Lung microvascular endothelial cell (primary cell): ENCODE measurements around the gene WDR45B. TPM values are rescaled to one million over a fixed set of nuclear protein-coding genes. Genes with fewer than 3 reads are reported as not detected.

Experiments used
- DNase-seq, 2 donors: peaks; one replicate each; pipeline versions ENCODE4 v3.0.0 to v3.0.0-alpha.2; 2010; ENCODE audit warnings: low read depth in 2 of 2
- total RNA-seq: library from RNA; depleted of rRNA; stranded (reverse); fragments of >200 nt; gene quantifications from 2 replicates; pipeline ENCODE4 v1.2.1, GENCODE V29; 2014

Gene WDR45B
- total RNA-seq, 1 donor from 2014 or later, result 69.8 TPM

DNA sequence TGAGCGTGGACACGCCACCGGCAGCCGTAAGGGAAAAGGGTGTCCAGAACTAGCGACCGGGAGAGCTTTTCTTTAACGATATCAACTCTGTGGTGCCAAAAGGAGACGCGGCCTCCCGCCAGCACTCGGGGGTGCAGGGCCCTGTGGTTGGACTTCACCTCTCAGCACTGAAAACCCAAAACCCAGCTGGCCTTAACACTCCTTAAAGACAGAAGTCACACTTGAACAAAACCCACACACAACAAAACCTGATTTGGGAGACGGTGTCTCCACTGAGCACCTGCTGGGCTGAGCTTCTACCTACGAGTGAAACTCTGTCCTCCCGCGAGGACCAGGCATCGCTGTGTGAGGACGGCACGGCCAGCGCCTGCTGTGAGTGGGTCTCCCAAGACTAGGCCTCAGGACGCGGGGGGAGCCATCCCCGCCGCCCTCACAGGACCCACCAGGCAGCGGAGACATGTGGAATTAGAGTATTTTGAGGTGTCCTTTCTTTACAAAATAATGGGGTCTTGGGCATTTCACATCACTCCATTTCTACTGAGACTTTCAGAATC, 46.7 kb downstream of the WDR45B start:
- no peak for DNase-seq

DNA sequence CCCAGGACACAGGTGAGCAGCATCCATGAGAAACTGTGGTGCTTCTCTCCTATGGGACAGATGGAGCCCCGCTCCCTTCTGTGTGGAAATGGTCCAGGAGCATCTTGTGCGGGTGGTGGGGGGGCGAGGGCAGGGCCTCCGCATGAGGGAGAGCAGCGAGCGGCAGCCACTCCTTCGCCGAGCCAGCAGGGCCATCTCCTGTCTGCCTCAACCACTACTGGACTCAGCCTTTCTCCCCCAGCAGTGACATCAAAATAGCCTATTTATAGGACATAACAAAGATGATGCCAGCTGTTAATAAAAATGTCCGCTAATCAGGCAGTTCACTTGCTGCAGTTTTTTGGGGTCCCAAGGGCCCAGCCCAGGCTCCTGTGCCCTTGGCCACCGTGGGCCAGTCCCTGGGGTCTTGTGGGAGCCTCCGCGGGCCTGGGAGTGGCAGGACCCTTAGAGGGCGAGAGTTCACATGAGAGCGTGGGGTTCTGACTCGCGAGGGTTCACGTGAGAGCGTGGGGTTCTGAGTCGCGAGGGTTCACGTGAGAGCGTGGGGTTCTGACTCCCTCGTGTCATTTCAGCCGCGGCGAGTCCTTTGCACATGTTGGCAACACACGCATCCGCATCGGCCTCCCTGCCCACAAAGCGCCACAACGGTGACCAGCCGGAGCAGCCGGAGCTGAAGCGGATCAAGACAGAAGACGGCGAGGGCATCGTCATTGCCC, 47.4 kb downstream of the WDR45B start:
- DNase-seq, result no peak

DNA sequence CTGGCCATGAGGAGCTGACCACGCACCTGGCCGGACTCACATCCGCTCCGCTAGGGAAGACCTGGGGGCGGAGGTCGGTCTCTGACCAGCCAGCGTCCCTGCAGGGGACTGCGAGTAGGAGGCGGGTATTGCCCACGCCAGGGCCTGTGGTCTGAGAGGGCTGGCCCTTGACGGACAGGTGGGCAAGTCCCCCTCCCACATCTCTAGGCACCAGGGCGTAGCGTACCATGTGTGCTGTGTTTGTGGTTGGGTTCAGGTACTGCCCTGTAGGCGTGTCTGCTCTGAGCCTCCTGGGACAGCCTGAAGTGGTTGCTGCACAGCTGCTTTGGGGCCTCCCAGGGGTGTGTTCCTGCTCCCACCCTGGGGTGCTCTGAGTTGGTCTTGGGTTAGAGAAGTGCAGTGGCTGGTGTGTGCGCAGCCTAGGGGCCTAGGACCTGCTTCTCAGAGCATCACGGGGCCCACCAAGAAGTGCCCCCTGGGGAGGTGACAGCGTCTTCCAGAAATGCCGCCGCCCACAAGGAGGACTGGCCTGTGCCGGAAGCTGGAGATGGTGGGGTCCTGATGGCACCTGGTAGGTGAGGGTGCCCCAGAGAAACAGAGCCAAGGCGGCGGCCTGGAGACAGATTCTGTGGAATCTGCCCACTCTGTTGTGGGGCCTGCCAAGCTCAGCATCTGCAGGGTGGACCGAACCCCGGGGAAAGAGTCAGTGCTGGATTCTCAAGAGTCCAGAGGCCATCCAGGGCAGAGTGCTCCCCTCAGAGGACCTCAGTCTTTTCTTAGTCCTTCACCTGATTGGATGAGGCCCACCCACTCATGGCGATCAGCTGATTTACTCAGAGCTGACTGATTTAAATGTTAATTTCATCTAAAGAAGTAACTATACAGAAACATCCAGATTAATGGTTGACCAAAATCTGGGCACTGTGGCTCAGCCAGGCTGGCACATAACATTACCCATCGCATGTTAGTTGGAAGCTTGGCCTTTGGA, 48.3 kb downstream of the WDR45B start:
- no peak for DNase-seq

DNA sequence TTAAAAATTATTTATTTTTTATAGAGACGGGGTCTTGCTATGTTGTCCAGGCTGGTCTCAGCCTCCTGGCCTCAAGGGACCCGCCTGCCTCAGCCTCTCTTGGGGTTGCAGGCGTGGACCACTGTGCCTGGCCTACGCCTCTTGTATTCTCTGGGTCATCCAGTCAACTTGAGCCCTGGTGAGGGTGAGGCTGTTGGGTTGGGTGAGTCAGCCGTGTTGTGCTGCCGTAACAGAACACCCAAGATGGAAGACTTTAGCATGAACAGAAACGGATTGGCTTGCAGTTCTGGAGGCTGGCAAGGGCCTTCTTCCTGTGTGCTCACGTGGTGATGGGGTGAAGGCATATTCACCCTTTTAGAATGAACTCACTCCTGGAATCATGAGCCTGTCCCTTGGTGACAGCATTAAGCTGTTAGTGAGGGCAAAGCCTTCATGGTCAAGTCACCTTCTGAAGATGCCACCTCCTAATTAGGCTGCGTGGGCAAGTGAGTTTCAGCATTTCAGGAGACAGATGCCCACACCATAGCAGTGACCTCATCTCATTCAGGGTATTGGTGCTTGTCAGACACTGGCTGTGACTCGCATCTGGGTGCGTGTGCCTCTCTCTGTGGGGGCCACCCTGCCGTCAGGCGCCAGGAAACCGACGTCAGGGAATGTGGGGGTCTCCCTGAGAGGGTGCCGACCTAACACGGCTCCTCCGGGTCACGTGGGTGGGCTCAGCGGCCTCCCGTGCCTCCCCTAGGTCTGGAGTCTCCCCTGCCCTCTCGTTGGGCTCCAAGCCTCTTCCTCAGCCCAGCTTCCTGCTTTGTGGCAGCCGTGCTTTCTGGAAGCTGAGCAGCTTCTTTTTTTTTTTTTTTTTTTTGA, 49.8 kb downstream of the WDR45B start:
- DNase-seq, result peak in 1 of 2 donors; percentile 64

DNA sequence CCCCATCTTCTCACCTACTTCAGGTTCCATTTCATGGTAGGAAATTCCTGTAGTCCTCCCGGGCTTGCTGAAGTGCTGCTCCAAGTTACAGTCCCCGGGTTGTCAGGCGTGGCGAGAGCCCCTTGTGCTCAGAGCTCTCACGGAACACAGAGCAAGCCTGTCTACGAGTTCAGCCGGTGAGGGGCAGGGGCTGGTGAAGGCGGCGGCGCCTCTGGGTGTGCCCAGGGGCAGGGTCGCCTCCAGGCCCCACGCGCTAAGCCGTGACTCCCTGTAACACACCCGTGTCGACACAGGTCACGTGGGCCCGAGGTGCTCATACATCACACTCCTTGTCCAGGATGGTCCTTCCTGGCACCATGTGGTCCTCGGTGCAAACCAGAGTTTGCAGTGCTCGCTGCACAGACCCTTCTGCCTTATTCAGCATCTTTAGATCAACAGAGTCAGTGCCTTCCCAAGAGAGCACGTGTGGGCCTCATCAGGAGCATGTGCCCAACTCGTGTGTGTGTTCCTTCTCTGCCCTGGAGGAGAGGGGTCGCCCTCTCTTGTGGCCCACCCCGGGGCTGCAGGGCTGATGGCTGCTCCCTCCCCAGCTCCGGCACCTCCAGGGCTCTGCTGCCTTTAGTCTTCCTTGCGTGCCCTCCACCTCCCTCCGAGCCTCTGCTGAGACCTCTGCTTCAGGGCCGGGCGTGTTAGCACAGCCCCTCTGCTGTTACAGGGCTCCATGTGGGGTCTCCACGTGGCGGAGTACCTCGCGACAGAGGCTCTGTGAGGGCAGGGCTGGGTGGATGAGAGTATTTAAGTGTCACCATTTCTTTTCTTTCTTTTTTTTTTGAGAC, 51.2 kb downstream of the WDR45B start:
- no peak for DNase-seq

DNA sequence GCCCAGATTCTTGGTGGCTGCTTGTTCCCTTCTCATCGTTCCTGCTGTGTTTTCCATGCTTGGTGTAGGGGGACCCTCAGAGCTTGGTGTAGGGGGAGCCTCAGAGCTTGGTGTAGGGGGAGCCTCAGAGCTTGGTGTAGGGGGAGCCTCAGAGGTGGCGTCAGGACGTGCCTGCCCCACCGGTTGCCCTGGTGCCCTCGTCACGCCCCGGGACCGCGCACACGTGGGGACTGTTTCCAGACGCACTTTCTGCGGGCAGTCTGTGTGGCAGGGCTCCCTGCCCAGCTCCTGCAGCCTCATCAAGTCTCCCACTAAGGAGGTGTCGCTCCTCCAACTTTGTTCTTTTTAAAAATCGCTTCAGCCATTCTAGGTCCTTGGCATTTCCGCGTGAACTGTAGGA, 51.9 kb downstream of the WDR45B start:
- DNase-seq, result no peak

DNA sequence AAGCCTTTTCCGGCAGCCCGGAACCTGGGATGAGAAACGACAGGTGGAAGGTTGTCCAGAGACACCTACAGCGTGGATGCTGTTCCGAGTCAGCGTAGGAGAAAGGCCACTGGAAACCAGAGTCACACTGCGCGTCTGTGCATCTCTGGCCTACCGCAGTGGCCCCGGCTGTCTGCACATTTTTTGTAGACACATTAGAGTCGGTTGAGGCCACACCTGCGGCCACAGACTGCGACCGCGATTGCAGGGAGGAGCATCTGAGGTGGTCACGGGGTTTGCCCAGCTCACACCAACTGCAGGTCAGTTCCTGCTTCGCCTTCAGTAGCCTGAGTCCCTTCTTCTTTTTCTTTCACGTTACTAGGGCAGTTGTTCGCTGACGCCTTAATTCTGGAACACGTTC, 52.4 kb downstream of the WDR45B start:
- no peak for DNase-seq

DNA sequence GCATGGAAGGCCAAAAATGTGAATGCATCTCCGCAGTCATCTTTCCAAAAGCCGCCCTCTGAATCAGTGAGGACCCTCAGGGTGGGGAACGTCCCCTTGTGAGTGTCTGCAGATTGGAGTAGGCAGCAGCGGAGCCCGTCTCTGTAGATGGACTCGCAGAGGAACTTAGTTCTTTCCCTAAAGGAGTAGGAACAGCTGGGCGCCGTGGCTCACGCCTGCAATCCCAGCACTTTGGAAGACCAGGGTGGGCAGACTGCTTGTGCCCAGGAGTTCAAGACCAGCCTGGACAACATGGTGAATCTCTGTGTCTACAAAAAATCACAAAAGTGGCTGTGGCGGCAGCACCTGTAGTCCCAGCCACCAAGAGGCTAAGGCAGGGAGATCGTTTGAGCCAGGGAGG, 53.7 kb downstream of the WDR45B start:
- DNase-seq, result no peak

DNA sequence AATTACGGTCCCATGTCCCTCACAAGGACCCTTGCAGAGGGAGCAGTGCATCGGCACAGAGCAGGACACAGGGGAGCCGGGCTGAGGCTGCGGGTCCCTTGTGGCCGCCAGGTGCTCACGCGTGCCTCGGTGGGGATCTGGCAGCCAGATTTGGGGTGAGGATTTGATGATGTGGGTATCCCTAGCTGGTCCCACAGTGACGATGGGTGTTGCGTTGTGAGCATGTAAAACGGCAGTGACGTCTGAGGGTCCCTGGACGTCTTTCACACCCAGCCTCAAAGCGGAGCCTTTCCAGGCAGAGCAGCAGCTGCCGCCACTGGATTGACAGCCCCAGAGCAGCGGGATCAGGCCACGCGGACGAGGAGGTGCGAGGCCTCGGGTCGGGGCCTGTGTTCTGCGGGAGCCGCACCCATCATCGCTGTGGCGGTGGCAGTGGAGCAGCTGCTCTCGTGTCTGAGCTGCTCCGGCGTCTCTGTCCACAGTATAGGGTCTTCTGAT, 54.6 kb downstream of the WDR45B start:
- no peak for DNase-seq

DNA sequence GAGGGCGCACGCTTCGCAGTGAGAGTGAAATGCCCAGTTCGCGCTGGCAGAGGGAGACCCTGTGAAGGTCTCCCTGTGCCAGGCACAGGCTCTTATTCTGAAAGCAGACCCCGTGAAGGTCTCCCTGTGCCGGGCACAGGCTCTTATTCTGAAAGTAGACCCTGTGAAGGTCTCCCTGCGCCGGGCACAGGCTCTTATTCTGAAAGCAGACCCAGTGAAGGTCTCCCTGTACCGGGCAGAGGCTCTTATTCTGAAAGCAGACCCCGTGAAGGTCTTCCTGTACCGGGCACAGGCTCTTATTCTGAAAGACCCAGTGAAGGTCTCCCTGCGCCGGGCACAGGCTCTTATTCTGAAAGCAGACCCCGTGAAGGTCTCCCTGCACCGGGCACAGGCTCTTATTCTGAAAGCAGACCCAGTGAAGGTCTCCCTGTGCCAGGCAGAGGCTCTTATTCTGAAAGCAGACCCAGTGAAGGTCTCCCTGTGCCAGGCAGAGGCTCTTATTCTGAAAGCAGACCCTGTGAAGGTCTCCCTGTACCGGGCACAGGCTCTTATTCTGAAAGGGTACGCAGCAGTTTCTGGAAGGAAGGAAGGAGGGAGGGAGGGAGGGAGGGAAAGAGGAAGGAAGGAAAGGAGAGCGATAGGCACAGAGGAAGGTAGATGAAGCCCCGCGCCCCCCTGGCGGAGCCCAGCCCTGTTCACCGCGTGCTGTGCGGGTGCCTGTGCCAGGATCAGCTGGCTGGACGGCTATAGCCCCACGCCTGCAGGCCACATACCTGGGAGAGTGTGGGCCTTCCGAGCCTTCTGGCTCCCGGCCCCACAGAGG, 55.3 kb downstream of the WDR45B start:
- peak; percentile 61 to 70 for DNase-seq

DNA sequence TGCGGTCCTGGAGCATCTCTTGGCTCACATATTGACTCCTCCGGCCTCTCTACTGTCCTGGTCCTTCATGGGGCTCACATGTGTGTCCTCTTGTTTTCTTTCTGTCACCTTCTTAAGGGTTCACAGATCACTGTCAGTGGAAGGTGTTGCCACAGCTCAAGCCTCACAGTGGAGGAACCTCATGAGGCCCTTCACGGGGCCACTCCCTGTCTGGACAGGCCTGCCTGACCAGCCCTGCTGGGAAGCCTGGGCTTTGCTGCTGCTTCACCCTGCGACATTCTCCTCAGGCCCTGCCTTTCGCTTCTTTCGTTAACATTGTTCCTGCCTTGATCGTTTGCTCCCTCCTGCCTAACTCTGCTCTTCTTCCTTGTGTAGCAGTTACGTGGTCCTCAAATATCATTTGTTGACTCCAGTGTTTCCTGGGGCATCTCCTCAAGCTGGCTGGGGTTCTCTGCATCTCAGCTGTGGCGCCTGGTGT, 55.9 kb downstream of the WDR45B start:
- no peak for DNase-seq

DNA sequence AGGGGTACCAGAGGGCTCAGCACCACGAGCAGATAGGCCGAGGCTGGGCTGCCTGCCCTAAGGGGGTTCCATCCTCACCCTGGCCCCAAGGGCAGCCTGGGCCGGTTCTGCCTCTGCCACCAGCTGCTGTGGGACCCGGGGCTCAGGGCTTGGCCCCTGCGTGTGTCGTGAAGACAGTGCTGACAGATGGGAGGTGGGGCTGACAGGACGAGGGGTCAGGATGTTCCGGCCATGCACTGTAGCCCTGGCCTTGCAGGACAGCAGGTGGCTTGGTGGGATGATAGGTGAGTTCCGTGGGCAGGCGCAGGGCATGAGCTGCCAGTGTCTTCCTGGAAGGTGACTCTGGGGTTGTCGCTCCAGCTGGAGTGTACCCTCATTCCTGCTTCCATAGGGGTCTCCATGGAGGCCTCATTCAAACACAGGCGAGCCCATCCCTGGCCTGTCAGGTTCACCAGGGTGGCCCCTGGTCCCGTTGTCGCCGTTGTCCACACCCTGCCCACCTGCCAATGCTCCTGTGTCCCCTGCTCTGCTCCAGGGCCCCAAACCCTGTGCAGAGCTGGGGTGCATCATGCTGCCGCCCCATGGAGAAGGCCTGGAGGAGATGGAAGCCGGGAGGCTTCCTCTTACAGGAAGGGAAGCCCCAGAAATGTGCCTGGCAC, 57.2 kb downstream of the WDR45B start:
- DNase-seq, result peak in 1 of 2 donors; percentile 57

DNA sequence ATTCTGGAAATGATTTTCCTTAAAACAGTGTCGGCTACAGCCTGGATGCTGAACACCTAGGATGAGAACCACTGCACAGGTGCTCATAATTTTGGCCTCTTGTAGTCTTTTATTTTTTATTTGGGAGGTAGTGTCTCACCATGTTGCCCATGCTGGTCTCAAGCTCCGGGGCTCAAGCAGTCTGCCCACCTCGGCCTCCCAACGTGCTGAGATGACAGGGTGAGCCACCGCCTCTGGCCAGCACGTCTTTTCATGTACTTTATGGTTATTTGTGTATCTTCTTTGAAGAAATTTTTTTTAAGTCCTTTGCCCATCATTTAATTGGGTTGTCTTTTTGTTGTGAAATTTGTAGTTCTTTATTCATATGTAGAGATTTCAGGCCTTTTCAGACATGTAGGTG, 58.0 kb downstream of the WDR45B start:
- DNase-seq, result no peak

DNA sequence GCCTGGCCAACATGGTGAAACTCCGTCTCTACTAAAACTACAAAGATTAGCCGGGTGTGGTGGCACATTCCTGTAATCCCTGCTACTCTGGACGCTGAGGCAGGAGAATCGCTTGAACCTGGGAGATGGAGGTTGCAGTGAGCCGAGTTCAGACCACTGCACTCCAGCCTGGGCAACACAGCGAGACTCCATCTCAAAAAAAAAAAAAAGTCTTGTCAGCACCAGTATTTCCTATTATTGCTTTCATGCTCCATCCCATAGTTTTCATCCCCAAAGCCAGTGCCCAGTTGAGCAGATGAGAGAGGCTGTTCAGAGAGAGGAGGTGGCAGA, 58.4 kb downstream of the WDR45B start:
- no peak for DNase-seq

DNA sequence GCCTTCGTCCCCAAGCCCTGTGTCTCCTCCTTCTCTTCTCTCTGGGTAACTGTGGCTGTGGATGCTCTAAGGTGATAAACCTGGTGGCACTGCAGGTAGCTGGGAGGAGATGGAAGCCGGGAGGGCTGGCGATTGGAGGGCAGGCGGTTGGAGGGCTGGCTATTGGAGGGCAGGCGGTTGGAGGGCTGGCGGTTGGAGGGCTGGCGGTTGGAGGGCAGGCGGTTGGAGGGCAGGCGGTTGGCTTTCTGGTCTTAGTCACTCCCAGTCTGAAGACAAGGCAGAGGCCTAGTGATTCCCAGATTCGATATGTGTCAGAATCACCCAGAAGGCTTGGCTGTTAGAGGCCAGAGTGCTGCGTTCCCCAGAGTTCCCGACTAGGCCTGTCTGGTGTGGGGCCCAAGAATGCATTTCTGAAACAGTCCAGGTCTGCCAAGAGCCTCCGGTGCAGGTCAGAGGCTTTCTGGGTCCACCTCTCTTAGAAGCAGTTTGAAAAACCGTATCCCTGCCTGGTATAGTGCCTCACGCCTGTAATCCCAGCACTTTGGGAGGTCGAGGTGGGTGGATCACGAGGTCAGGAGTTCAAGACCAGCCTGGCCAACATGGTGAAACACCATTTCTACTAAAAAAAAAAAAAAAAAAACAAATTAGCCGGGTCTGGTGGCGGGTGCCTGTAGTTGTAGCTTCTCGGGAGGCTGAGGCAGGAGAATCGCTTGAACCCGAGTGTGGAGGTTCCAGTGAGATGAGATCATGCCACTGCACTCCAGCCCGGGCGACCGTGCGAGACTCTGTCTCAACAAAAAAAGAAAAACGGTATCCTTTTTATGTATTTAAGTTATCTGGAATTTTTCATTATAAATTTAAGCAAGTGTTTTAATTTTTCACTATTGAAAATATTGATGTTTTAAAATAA, 59.7 kb downstream of the WDR45B start:
- no peak for DNase-seq

DNA sequence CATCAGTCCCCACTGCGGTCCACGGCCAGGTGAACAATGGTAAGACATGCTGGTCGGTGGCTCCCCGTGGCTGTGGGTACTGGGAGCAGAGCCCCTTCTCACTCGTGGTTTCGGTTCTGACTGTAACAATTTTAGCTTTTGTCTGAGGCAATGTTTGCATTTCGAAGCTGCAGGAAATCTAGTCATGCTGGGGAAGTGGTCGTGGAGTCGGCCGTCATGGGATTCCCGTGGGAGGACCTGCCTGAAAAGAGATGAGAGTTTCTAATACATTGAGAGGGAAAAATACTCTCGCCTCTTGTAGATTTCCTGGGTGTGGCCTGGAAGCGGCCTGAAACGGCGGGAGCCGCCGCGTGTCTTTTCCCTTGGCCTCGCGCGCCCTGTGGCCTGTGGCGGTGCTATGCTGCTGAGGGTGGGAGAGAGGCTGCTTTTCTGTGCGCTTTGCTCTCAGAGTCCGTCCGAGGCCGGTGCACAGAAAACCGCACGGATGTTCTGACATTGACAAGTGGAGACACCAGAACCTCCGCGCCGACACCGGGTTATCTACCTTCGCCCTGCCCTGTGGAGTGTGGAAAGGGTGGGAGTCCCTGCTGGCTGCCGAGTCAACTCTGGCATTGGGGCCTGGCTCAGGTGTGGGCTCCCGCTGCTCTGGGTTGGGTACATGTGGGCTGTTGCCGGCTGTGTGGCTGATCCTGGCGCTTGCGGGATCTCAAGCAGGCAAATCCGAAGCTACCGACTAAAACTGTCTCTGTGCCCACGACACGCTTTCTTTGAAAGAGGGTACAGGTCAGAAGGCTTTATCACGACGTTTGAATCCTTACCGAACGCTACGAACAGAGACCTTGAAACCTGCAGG, 60.8 kb downstream of the WDR45B start:
- peak; percentile 25 to 77 for DNase-seq
